Activated naive CD8-positive, alpha-beta T cell treated with anti-CD3 and anti-CD28 coated beads, Interleukin-2, amount 50 U/mL, for 24 hours (primary cell): Measurements from ENCODE around the gene BTN3A1.
"Not testable (repeated sequence)": the region's sequence is repeated elsewhere in the genome, so short reads cannot be mapped to it uniquely, and the experiment has no call there.

Source experiments
- ATAC-seq: fragments of 150-1000 bp; cut with Tn5 transposase; one replicate; pipeline ENCODE4 v1.10.0; 2021
- DNase-seq: peaks from one replicate; pipeline ENCODE4 v3.0.0; 2021
- H3K27ac Mint-ChIP-seq: one replicate; pipeline ENCODE4 v1.8.0; 2021; ENCODE audit warnings: mild to moderate bottlenecking, mixed read lengths
- H3K27me3 Mint-ChIP-seq: one replicate; pipeline ENCODE4 v1.8.0; 2021; ENCODE audit warnings: mixed read lengths
- H3K36me3 Mint-ChIP-seq: one replicate; pipeline ENCODE4 v1.8.0; 2021; ENCODE audit warnings: low read depth, mixed read lengths
- H3K4me1 Mint-ChIP-seq: one replicate; pipeline ENCODE4 v1.8.0; 2021; ENCODE audit warnings: mixed read lengths
- H3K4me3 Mint-ChIP-seq: one replicate; pipeline ENCODE4 v1.8.0; 2021; ENCODE audit warnings: mild to moderate bottlenecking, moderate library complexity, mixed read lengths
- H3K9me3 Mint-ChIP-seq: one replicate; pipeline ENCODE4 v1.8.0; 2021; ENCODE audit warnings: mixed read lengths

BTN3A1 gene

DNA sequence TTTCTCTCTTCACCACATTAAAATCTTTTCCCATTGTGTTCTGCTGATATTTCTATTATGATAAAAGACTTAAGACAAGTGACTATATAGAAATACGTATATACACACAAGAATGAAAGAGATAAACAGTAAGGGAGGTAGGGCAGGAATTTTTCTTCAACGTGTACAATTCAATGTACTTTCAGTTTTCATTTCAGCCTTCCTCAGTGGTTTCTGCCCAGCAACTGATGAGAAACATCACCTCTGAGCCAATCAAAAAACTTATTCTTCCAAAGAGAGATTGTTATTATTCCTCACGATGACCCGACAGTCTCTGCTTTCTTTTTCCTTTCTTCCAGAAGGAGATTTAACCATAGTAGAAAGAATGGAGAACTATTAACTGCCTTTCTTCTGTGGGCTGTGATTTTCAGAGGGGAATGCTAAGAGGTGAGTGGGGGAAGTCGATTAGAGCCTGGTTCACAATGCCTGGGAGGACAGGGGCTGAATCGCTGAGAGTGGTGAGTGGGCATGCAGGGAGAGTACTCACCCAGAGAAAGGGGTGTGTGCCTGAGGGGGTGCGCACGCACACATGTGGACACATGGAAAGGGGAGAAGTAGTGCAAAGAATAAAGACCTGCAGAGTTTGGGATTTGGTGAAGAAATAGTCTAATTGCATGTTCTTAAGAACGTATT is at the start of gene BTN3A1:
TSS of gene BTN3A1 (plus strand) at position 289 of the 672 bp plus-strand sequence. CDS start 3,289 bp downstream, outside the sequence.
- DNase-seq (peak; percentile 72), ATAC-seq (peak; percentile 97)
- H3K27me3 Mint-ChIP-seq: no peaks in the 10 kb centered on the region
- H3K9me3 Mint-ChIP-seq: no peaks in the 10 kb centered on the region
- H3K4me1 Mint-ChIP-seq: peaks cover 50% of the 10 kb centered on the region
- peak within 1 kb of the TSS; percentile 98 for H3K4me3 Mint-ChIP-seq
- peaks cover 14% of the 10 kb centered on the region for H3K36me3 Mint-ChIP-seq
- peak within 1 kb of the TSS; percentile 97 for H3K27ac Mint-ChIP-seq

DNA sequence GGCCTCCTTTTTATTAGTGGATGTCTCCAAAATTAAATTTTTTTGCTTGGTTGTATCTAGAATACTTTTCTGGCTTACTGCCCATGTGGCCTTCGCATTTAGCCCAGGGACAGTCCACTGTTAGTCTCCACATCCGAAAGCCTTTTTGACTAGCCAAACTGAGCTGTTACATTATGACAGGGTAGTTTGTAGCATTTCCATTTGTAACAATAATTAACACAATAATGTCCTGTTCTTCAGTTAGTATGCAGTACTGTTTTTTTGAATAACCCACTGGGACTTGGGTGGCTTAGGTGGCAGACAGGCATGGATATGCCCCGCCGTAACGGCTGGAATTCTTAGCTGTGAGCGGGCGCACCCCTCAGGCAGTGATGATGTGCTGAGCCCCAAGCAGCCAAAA is 49.8 kb upstream of the BTN3A1 start:
- no peaks in the 10 kb centered on the region for H3K9me3 Mint-ChIP-seq
- no peaks in the 10 kb centered on the region for H3K4me1 Mint-ChIP-seq
- no peak overlapping the region for H3K4me3 Mint-ChIP-seq
- DNase-seq (no peak), ATAC-seq (no peak)
- H3K27ac Mint-ChIP-seq: no peak overlapping the region
- H3K36me3 Mint-ChIP-seq: no peaks in the 10 kb centered on the region
- H3K27me3 Mint-ChIP-seq: peaks cover 2% of the 10 kb centered on the region

DNA sequence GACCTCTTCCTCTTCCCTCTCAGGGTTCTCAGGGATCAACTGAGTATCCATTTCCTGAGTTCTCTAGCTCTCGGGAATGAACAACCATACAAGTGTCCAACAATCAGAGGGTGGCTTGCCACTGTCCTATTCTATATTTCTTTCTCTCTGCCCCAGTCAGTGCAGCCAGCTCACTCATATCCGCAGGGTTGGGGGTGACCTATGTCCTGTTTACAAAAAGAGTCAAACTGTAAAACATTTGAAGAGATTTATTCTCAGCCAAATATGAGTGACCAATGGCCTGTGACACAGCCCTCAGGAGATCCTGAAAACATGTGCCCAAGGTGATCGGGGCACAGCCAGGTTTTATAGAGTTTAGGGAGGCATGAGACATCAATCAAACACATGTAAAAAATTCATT is 47.9 kb upstream of the BTN3A1 start:
- no peaks in the 10 kb centered on the region for H3K36me3 Mint-ChIP-seq
- no peaks in the 10 kb centered on the region for H3K9me3 Mint-ChIP-seq
- H3K27ac Mint-ChIP-seq: no peak overlapping the region
- no peak overlapping the region for H3K4me3 Mint-ChIP-seq
- no peak for ATAC-seq
- H3K27me3 Mint-ChIP-seq: peaks cover 2% of the 10 kb centered on the region
- peaks cover 7% of the 10 kb centered on the region for H3K4me1 Mint-ChIP-seq
- no peak for DNase-seq

DNA sequence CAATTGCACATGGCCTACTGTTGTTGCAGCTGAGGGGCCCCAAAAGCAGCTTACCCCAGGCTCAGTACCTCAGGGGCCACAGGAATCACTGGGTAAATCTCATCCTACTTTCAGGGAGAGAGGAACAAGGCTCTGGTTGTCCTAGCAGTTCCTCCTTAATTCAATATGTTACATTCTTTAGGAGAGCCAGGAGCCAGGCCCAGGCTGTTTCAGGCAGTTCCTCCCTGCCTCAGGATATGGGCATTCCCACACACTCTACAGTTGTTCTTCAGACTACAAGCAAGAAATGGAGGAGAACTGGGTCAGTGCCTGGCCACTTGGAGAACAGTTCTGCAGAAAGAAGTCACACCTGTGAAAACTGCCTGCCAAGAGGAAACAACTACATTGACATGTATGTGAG is 46.7 kb upstream of the BTN3A1 start:
- Mint-ChIP-seq H3K36me3 (no peaks in the 10 kb centered on the region), H3K4me3 (no peak overlapping the region), H3K4me1 (peaks cover 9% of the 10 kb centered on the region), H3K9me3 (no peaks in the 10 kb centered on the region), H3K27ac (no peak overlapping the region), H3K27me3 (peaks cover 2% of the 10 kb centered on the region)
- DNase-seq (no peak), ATAC-seq (no peak)

DNA sequence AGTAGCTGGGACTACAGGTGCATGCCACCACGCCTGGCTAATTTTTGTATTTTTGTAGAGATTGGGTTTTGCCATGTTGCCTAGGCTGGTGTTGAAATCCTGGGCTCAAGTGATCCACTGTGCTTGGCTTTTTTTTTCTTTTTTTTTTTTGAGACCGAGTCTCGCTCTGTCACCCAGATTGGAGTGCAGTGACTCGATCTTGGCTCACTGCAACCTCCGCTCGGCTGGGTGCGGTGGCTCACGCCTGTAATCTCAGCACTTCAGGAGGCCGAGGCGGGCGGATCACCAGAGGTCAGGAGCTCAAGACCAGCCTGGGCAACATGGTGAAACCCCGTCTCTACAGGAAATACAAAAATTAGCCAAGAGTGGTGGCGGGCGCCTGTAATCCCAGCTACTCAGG is 44.5 kb upstream of the BTN3A1 start:
- H3K4me1 Mint-ChIP-seq: peaks cover 29% of the 10 kb centered on the region
- H3K4me3 Mint-ChIP-seq, H3K27ac Mint-ChIP-seq, H3K27me3 Mint-ChIP-seq, ATAC-seq, H3K9me3 Mint-ChIP-seq, DNase-seq, H3K36me3 Mint-ChIP-seq: not testable (repeated sequence)

DNA sequence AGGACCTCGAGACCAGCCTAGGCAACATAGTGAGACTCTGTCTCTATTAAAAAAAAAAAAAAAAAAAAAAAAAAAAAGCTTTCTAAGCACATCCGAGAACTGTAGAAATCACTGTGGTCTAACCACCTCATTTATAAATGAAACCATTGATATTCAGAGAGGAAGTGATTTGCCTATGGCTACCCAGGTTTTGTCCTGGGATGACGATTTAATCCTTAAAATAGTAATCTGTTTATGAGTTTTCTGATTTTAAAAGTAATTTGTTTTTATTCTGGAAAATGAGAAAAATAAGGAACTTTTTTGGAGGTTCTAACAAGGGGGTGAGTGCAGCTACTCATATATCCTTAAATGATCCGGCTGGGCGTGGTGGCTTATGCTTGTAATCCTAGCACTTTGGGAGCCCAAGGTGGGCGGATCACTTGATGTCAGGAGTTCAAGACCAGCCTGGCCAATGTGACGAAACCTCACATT is 43.5 kb upstream of the BTN3A1 start:
- Mint-ChIP-seq H3K9me3 (no peaks in the 10 kb centered on the region), H3K27me3 (peaks cover under 1% of the 10 kb centered on the region), H3K4me3 (no peak overlapping the region), H3K36me3 (no peaks in the 10 kb centered on the region), H3K4me1 (peaks cover 36% of the 10 kb centered on the region), H3K27ac (no peak overlapping the region)
- ATAC-seq (no peak), DNase-seq (no peak)

DNA sequence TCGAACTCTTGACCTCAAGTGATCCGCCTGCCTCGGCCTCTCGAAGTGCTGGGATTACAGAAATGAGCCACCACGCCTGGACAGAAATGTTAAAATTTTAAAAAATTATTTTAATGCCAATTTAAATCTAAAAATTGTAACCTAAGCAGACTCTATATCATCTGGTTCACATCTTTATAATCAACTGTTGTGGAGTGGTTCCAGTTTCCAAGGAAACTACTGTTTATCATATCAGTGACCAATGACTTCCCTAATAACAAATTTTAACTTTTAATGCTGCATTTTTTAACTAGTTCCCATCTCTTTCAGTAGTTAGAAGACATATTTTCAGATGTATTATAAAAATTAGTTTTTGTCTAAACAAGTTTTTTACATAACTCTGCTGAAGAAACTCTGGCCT is 42.3 kb upstream of the BTN3A1 start:
- H3K4me1 Mint-ChIP-seq: peaks cover 43% of the 10 kb centered on the region
- H3K36me3 Mint-ChIP-seq: no peaks in the 10 kb centered on the region
- no peaks in the 10 kb centered on the region for H3K9me3 Mint-ChIP-seq
- DNase-seq (no peak), ATAC-seq (no peak)
- H3K4me3 Mint-ChIP-seq: no peak overlapping the region
- H3K27me3 Mint-ChIP-seq: no peaks in the 10 kb centered on the region
- no peak overlapping the region for H3K27ac Mint-ChIP-seq

DNA sequence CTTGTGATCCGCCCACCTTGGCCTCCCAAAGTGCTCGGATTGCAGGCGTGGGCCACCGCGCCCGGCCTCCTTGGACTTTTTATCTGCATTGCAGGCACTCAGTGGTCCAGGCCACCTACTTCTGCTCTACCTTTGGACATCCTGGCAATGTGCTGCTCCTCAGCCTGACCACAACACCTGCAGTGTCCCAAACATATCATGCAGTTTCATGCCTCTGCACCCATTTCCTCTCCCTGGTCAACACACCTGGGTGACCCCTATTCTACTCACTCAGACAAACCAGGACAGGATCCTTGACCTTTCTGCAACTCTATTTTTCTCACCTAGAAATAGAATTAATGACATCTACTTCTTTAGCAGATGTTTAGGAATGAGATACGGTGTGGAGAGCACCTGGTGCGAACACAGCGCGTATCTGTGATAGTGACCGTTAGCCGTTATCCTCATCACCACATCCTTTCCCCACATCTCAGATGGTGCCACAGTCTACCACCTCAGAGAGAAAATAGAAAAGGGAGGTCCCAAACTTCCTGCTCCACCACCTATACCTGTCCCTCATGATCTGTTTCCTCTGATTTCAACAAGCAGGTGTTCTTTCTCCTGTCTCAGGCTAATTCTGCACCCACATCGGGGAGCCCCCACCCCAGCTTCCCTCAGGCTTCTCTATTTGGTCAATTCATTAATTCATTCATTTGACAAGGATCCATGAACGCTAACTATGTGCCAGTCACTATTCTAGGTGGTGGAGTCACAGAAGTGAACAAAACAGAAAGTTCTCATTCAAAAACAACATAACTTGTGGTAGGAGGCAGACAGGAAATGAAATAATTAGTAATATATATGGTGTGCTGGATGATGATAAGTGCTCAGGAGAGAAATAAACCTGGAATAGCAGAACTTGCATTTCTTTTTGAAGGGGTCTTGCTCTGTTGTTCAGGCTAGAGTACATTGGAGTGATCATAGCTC is 41.3 kb upstream of the BTN3A1 start:
- Mint-ChIP-seq H3K27ac (peak overlapping the region; percentile 45), H3K4me1 (peaks cover 43% of the 10 kb centered on the region), H3K9me3 (no peaks in the 10 kb centered on the region), H3K36me3 (no peaks in the 10 kb centered on the region), H3K4me3 (peak overlapping the region; percentile 52), H3K27me3 (no peaks in the 10 kb centered on the region)
- no peak for DNase-seq
- ATAC-seq: no peak

DNA sequence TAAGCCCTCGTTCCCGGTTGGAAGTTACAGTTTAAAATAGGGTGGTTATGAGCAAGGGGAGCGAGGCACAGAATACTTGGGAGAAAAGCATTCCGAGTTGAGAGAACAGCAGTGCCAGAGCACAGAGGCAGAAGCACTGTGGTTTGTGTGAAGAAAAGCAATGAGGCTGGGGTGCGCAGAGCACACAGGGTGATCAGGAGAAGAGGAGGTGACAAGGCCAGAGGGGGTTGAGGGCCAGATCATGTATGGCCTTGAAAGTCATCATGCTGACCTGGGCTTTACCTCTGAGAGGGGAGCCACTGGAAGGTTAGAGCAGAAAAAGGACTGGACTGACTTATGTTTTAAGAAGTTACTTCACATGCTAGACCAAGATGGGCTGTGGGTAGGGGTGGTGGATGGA is 40.5 kb upstream of the BTN3A1 start:
- no peaks in the 10 kb centered on the region for H3K36me3 Mint-ChIP-seq
- ATAC-seq: no peak
- H3K9me3 Mint-ChIP-seq: no peaks in the 10 kb centered on the region
- H3K4me3 Mint-ChIP-seq: no peak overlapping the region
- no peak for DNase-seq
- peaks cover 45% of the 10 kb centered on the region for H3K4me1 Mint-ChIP-seq
- no peak overlapping the region for H3K27ac Mint-ChIP-seq
- H3K27me3 Mint-ChIP-seq: no peaks in the 10 kb centered on the region

DNA sequence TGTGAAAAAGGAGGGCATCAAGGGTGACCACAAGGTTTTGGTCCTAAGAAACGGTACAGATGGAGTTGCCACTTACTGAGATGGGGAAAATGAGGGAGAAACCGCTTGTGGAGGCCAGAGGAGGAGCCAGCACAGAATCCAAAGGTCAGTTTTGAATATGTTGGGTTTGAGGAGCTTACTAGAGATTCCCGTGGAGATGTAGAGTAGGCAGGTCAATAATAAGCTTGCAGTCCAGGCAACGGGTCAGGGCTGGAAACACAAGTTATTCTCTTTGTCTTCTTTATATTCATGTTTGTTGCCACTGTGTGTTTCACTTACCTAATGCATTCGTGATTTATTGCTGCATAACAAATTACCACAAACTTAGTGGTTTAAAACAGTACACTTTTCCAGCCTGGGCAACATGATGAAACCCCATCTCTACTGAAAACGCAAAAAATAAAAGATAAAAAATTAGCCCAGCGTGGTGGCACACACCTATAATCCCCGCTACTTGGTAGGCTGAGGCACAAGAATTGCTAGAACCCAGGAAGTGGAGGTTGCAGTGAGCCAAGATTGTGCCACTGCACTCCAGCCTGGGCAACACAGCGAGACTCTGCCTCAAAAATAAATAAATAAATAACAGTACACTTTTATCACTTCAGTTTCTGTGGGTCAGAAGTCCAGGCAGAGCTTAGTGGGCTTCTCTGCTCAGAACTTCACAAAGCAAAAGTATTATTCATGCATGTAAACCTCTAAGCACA is 39.8 kb upstream of the BTN3A1 start:
- Mint-ChIP-seq H3K36me3 (peaks cover 2% of the 10 kb centered on the region), H3K4me1 (peaks cover 51% of the 10 kb centered on the region), H3K27ac (no peak overlapping the region), H3K9me3 (no peaks in the 10 kb centered on the region), H3K4me3 (no peak overlapping the region), H3K27me3 (no peaks in the 10 kb centered on the region)
- no peak for ATAC-seq
- no peak for DNase-seq

DNA sequence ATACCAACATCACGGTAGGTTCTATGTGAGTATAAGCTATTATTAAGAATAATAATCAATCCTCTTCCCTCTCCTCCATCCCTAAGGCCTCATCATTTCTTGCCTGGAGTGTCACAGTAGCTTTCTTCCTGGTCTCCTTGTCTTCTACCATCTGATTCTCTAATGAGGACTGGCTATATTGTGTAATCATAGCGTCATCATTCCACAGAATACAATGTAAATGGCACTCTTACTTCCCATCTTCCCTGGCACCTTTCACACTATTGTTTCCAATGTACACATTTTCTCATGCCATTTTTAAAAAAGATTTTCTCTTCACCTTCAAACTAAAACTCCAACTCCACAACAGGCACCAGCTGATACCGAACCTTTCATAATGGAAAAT is 39.2 kb upstream of the BTN3A1 start:
- Mint-ChIP-seq H3K4me1 (peaks cover 55% of the 10 kb centered on the region), H3K27me3 (no peaks in the 10 kb centered on the region), H3K27ac (peak overlapping the region; percentile 34), H3K36me3 (peaks cover 4% of the 10 kb centered on the region), H3K9me3 (no peaks in the 10 kb centered on the region), H3K4me3 (no peak overlapping the region)
- DNase-seq (no peak), ATAC-seq (no peak)

DNA sequence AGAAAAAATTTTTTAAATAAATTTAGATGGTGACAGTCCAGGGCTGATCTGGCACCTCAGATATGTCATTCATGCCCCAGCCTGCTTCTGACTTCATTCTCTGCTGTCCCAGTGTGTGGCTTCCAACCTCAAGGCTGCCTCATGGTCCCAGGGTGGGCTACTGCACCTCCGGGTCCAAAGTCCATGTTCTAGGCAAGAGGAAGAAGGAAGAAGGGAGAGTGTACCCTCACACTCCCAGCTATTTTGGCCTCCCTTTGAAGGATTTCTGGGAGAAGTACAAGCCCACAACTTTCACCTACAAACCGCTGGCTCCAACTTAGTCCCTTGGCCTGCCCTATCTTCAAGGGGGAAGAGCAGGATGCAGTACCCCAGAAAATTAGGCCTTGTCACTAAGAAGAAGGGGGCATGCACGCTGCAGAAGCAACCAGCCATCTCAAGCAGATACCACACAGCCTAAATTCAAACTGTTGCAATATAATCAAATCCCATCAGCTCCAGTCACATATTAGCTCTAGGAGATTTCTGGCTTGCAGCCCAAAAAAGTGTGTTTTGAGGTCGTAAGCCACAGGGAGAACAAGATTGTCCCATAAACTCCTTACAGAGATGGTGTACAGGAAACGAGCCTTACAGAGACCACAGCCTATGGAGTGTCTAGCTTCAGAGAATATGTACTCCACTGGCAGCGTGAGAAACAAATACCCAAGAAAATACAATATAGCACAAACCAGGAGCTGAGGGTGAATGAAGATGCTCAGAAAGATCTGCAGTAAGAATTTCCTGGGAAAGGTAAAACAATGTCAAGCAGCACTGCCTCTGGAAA is 38.0 kb upstream of the BTN3A1 start:
- H3K4me1 Mint-ChIP-seq: peaks cover 56% of the 10 kb centered on the region
- H3K9me3 Mint-ChIP-seq: no peaks in the 10 kb centered on the region
- ATAC-seq: no peak
- H3K36me3 Mint-ChIP-seq: peaks cover 10% of the 10 kb centered on the region
- H3K4me3 Mint-ChIP-seq: no peak overlapping the region
- no peak for DNase-seq
- no peak overlapping the region for H3K27ac Mint-ChIP-seq
- H3K27me3 Mint-ChIP-seq: no peaks in the 10 kb centered on the region

DNA sequence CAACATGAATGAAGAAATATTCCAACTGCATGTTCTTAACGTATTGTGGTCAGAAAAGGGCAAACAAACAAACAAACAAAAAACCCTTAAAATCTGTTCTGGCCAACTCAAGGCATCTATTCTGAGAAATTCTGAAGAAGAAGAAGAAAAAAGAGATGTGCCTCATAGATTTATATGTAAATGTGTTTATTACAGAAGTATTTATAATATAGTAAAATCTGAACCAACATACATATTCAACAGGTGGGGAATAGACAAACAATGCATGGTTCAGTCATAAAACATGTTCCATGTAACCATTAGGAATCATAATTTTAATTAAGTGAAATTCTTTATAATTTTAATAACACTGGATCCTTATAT is 36.5 kb upstream of the BTN3A1 start:
- Mint-ChIP-seq H3K9me3 (no peaks in the 10 kb centered on the region), H3K36me3 (peaks cover 20% of the 10 kb centered on the region), H3K4me3 (no peak overlapping the region), H3K4me1 (peaks cover 67% of the 10 kb centered on the region), H3K27me3 (no peaks in the 10 kb centered on the region), H3K27ac (no peak overlapping the region)
- ATAC-seq: no peak
- DNase-seq: no peak

DNA sequence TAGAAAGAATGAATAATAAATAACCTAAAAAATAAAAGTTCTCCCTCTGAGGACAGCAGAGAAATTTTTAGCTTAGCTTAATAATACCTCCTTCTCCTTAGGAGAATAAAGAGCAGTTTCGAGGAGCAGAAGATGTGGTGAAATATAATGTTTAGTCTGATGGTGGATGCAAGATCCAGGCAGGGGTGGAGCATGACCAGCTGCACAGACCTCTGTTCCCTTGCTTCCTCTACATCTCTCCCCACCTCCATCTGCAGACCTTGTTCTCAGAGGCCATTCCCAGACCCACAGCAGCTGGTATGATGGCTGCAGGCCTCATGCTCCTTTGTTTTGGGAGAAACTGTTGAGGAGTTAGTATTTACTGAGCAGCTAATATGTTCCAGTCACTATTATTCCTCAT is 35.6 kb upstream of the BTN3A1 start:
- Mint-ChIP-seq H3K27ac (peak overlapping the region; percentile 55), H3K4me3 (no peak overlapping the region), H3K9me3 (no peaks in the 10 kb centered on the region), H3K27me3 (no peaks in the 10 kb centered on the region), H3K36me3 (peaks cover 23% of the 10 kb centered on the region), H3K4me1 (peaks cover 61% of the 10 kb centered on the region)
- no peak for ATAC-seq
- no peak for DNase-seq
